ENCODE data around the gene RAD51D.
"Not testable (repeated sequence)": the region's sequence is repeated elsewhere in the genome, so short reads cannot be mapped to it uniquely, and the experiment has no call there.

Gene RAD51D

DNA sequence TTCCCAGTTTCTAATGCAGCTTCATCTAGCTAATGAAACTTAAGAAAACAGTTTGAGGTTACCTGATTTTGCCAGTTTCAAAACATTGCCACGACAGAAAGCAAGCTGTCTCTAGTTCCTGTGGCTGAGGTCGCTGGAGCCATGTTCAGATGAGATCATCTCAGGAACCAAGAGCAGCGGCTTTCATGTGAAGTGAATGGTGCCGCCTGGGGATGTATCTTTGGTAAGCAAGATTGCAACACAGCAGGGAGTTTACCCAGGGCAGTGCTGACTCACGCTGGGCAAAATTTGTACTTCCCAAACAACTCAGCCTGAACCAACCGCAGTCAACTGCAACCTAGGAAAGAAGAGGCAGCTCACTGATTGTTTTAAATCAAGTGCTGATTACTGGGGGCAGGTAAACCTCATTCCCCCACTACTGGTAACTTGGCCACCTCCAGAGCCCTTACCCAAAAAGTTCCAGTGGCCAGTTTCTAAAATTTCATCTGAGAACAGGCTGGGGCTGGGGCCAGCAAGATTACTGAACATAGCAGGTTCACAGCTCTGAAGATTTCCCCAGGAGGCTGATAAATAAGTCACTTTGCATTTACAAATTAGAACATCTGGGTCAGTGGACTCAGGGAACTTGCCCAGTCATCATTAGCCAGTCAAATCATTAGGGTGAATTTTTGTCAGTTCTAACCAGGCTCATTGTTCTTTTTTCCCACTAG is 56.0 kb downstream of the RAD51D start, which contains the start of gene RFFL:
Gene RFFL (minus strand): TSS at position 194 of the 710 bp plus-strand sequence. CDS start 37,154 bp downstream, outside the sequence.
- DNase-seq = no peak

DNA sequence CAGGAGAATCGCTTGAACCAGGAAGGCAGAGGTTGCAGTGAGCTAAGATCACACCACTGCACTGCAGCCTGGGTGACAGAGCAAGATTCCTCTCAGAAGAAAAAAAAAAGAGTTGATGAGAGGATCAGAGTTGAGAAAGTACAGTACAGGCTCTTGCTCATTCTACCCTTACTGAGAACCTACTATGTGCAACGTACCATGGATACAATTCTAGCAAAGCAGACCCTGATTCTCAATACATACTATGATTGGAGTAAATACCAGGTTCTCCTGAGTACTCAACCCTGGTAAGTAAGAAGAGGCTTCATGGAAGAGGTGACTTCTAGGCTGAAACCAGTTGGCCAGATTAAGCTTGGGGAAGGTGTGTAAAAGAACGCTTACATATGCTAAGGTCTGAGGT is 57.4 kb downstream of the RAD51D start:
- no peak for DNase-seq

DNA sequence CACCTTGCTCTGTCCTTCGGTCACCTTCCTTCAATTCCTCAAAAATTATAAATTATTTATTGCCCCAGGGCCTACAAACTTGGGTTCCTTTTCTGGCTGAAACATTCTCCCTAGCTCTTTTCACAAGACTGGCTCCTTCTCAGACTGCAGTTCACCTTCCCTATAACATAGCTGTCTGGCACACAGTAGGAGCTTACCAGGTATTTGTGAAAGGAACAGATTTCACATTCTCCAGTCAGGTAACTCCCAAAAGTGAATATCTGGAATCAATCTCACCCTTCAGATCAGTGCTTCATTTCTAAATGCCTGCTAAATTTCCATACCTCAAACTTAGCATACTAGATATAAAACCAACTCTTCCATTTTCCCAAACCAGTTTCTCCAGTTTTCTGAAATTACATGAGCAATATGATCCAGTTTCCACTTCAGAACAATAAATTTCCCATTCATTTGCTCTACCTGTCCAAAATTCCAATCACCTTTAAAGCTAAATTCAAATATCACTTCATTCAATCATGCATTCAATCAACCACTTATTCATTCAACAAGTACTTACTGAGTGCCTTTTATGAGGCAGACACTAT is 62.2 kb downstream of the RAD51D start:
- no peak for DNase-seq

DNA sequence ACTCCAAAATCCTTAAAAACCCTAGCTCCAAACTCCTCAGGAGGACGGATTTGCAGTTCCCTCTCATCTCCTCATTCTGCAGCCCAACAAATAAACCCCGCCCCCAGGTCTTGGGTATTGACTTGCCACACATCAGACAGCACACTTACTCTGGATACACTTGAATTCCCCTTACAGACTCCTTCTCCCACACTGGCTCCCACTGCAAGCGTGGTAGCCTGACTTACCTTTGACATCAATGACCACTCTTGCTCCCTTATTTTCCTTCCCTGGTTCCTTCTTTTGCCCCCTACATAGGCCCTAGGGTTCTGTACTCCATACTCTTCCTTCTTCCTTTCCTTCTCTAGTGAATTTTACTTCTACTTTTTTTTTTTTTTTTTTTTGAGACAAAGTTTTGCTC is 63.6 kb downstream of the RAD51D start:
- DNase-seq = no peak

DNA sequence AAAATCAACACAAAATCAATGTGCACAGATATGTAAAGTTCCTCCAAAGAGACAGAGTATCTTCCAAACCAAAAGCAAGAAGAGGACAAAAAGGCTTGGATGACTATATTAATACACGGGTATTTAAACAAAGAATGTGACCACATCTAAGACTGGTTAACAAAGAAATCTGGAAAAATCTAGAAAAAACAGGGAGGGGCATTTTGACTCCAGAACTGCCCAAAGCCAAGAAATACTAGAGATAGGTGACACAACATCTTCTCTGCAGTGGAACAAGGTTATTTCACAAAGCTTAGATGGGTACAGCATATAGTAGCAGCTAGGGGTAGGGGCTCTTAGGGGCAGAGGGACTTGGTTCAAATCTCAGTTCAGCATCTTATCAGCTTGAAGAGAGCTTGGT is 66.5 kb downstream of the RAD51D start:
- DNase-seq = no peak

DNA sequence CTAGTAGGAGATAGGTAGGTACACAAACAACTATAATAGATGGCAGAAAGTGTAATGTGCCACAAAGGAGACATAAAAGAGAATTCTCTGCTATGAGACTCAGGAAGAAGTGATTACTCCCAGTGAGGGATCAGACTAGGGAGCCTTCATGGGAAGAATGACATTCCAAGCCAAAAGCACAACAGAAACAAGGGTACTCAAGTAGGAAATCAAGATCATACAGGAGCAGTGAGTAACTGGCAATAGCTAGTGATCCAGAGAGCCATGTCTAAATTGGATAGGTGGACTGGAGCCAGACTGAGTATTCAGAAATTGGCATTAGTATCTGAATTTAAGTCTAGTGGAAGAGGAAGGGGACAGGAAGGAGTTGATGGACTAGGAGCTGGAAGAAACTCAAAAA is 66.9 kb downstream of the RAD51D start:
- DNase-seq = no peak

DNA sequence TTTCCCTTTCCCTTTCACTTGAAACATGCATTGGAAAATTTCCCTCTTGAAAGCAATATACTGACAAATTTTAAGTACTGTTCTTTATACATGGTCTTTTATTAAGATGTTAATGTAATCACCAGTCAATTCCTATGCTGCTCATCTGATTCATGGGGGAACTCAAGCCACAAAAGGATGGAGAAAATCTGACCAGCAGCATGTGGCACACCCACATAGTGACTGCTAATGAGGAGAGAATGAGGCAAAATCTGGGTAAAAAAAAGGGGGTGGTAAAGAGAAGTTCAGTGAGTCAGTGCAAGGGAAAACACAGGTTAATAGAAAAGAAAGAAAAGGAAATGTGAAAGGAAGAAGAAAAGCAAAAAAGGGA is 67.4 kb downstream of the RAD51D start:
- DNase-seq = no peak

DNA sequence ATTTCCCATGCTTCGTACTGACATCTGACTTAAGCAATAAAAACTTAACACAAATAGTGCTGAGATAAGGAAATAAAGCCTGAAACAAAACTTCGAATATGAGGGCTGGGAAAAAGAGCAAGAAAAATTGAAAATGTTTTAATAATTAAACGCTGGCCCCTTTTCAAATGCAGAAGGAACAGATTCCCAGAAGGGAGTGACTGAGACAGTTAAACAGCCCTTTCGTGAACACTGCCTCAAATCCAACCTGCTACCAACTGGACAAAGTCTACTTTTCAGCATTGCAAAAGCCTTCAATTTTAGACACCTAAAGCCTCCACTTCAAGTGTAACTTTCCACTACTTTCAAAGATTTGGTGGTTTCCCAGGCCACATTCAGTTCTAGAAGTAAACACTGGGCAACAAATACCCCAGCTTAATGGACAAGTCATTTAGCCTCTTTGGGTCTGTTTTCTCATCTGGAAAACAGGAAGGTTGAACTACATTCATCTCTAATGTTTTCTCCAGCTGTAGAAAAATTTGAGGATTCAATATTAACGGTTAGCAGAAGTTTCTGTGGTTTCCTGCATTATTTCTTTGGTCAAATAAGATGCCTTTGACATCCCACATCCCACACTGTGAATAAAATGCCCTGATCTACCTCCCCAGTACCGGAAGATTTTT is 68.0 kb downstream of the RAD51D start:
- DNase-seq = no peak

DNA sequence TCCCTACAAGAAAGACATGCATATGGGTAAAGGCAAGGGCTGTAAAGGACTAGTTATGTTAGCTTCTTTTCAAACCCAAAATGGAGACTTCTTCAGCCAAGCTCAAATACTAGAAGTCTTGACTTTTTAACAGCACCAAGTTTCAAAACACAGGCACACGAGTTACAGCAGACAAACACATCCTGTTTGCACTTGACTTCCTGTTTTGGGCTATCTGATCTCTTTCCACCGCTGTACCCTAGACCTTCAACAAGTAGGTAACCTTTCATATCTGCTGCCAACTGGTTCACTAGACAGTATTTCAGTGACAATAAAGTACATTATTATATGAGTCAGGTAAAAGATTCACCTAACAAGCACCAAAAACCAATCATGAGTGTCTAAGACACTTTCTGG is 68.5 kb downstream of the RAD51D start:
- no peak for DNase-seq

DNA sequence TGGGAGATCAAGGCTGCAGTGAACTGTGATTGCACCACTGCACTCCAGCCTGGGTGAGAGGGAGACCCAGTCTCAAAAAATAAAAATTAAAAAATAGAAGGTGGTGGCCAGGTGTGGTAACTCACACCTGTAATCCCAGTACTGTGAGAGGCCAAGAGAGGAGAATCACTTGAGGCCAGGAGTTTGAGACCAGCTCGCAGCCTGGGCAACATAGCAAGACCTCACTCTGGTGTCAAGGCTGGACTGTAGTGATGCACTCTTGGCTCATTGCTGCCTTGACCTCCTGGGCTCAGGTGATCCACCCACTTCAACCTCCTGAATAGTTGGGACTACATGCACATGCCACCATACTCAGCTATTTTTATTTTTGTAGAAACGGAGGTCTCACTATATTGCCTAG is 69.5 kb downstream of the RAD51D start:
- no peak for DNase-seq

DNA sequence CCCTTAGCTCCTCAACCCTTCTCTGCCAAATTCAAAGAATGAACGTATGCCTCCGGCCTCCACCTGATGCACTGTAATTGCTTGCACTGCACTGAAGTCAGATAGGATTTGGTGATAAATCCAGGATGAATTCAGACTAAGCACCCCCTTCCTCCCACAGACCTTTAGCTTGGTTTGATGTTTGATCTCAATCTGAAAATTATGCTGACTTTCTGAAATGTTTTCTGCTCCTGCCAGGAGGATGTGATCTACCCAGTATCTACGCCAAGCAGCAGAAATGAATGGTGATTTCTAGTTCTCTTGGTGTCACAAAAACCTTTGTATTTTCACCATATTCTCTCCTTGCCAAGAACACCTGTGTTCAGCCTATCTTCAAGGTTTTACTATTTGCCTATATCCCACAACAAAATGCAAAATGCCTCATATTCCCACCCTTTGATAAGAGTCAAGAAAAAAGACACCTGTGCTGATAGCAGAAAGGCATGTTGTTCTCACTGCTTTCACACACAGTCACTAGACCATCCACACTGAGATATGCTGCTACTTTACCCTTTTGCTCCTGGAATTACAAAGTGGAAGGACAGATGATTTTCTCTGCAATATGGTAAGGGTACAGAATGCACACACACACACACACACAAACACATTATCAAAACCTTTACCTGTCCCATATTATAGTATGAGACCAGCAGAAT is 70.8 kb downstream of the RAD51D start:
- no peak for DNase-seq

DNA sequence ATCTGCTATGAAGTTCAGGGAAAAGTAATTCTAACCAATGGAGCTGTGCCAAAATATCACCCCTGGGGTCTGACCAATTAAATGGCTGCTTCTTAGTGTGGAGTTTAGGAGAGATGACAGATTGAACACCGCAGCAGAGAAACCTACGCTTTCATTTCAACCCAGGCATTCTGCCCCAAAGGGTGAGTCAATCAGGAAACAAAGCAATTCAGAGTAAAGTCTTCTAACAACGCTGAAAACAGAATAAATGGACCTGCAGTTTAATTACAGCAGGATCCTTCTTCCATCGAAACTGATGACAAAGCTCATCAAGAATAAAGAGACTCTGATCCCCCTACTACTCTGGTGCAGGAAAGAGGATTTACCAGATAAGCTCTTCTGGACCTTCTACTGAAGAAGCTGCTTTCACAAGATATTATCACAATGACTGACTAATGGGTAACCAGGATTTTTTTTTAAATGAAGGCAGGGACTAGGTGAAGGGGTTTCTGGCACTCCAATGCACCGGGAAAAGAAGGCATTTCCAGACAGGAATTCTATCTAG is 72.8 kb downstream of the RAD51D start:
- no peak for DNase-seq

DNA sequence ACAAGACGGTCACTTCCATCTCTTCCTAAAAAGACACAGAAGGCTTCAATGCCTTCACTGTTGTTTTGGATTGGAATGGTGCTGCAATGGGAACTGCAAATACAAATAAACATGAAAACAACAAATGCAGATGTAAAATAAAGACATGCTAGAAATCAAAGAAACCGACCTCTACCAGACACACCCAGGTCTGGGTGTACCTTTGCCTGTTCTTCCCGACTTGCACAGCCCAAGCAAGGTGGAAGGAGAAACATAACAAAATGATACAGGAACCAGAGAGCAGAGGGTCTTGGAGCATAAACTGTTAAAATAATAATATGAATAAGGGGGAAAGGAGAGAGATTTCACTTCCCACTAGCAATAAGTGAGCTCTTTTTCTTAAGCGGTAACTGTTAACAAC is 73.4 kb downstream of the RAD51D start:
- DNase-seq = no peak

DNA sequence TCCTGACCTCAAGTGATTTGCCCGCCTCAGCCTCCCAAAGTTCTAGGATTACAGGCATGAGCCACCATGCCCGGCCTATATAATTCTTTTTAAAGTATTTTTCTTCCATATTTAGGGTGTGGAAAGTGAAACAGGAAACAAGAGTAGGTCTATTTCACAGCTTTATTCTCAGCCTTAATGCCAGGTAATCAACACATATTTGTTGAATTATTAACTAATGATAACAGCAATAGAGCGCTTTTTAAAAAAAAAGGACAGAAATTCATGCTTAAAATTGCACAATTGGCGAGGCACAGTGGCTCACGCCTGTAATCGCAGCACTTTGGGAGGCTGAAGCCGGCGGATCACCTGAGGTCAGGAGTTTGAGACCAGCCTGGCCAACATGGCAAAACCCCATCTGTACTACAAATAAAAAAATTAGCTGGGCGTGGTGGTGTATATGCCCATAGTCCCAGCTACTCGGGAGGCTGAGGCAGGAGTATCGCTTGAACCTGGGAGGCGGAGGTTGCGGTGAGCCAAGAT is 74.1 kb downstream of the RAD51D start:
- not testable (repeated sequence) for DNase-seq

DNA sequence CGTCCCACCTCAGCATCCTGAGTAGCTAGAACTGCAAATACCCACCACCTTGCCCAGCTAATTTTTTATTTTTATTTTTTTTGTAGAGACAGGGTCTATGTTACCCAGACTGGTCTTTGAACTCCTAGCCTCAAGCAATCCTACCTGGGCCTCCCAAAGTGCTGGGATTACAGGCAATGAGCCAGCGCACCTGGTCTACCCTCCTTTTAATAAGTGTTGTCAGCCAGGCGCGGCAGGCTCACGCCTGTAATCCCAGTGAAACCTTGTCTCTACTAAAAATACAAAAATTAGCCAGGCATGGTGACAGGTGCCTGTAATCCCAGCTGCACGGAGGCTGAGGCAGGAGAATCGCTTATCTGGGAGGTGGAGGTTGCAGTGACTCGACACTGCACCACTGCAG is 75.5 kb downstream of the RAD51D start:
- DNase-seq = no peak

All from cortex of kidney (tissue), 1 donor.